Measurements from ENCODE around the gene FCHO1. TPM values are rescaled to one million over a fixed set of nuclear protein-coding genes. Genes with fewer than 3 reads are reported as not detected.

FCHO1 gene, protein sequence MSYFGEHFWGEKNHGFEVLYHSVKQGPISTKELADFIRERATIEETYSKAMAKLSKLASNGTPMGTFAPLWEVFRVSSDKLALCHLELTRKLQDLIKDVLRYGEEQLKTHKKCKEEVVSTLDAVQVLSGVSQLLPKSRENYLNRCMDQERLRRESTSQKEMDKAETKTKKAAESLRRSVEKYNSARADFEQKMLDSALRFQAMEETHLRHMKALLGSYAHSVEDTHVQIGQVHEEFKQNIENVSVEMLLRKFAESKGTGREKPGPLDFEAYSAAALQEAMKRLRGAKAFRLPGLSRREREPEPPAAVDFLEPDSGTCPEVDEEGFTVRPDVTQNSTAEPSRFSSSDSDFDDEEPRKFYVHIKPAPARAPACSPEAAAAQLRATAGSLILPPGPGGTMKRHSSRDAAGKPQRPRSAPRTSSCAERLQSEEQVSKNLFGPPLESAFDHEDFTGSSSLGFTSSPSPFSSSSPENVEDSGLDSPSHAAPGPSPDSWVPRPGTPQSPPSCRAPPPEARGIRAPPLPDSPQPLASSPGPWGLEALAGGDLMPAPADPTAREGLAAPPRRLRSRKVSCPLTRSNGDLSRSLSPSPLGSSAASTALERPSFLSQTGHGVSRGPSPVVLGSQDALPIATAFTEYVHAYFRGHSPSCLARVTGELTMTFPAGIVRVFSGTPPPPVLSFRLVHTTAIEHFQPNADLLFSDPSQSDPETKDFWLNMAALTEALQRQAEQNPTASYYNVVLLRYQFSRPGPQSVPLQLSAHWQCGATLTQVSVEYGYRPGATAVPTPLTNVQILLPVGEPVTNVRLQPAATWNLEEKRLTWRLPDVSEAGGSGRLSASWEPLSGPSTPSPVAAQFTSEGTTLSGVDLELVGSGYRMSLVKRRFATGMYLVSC
- total RNA-seq (ENCODE audit: low replicate concordance), result 15.5 and 29.8 TPM in 2 replicates

DNA sequence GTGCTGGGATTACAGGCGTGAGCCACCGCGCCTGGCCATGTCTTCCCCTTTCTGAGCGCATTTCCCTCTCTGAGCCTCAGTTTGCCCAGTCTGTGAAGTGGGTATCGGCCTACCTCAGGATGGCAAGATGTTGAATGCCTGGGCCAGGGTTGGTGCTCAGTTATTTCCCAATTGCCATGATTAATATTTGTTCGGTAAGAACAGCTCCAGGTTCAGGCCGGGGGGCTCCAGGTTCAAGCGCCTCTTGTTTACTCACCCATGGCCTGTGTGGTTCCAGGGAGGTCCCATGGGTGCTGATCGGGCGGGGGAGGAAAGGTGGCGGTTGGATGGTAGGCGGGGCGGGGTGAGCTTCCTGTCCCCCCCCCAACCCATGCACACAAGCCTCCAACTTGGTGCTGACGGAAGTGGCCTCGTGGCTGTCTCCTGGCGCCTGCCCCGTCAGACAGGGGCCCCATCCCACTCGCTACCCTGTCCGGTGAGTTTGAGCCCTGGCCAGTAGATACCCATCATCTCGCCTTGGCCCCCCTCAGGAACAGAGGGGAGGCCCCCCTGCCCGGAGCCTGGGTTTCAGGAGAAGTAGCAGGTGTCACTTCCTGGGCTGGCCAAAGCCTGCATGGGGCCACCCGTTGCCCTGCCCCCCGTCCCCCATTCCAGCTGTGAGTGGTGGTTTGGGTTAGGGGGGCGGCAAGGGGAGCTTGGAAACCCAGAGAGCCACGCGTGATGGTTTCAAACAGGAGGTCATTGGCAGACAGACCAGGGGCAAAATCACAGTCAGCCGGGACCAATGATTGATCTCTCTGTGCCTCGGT is at the start of gene FCHO1:
Gene FCHO1 (plus strand): TSS at position 375 of the 809 bp plus-strand sequence. CDS start 3,688 bp downstream, outside the sequence.
- no peaks in the 10 kb centered on the region for H3K36me3 Mint-ChIP-seq
- TF ChIP-seq EZH2 (IDR thresholded peaks at IDR 0.05), result no peak
- TF ChIP-seq EZH2phosphoT487 (IDR thresholded peaks at IDR 0.05), result no peak
- TF ChIP-seq, protein P1, sequence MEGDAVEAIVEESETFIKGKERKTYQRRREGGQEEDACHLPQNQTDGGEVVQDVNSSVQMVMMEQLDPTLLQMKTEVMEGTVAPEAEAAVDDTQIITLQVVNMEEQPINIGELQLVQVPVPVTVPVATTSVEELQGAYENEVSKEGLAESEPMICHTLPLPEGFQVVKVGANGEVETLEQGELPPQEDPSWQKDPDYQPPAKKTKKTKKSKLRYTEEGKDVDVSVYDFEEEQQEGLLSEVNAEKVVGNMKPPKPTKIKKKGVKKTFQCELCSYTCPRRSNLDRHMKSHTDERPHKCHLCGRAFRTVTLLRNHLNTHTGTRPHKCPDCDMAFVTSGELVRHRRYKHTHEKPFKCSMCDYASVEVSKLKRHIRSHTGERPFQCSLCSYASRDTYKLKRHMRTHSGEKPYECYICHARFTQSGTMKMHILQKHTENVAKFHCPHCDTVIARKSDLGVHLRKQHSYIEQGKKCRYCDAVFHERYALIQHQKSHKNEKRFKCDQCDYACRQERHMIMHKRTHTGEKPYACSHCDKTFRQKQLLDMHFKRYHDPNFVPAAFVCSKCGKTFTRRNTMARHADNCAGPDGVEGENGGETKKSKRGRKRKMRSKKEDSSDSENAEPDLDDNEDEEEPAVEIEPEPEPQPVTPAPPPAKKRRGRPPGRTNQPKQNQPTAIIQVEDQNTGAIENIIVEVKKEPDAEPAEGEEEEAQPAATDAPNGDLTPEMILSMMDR (IDR thresholded peaks at IDR 0.05), result no peak
- Histone ChIP-seq H3K4me2 (no peak within 1 kb of the TSS), H3K9ac (no peak within 1 kb of the TSS), H3K27me3 (no peaks in the 10 kb centered on the region), H3K79me2 (ENCODE audit: low read depth) (peaks cover 6% of the 10 kb centered on the region), H4K20me1 (ENCODE audit: low read depth) (no peaks in the 10 kb centered on the region), H2AFZ (replicated peaks) (no peak within 1 kb of the TSS), H3K4me3 (no peak within 1 kb of the TSS), H3K27ac (no peak within 1 kb of the TSS), H3K9me3 (ENCODE audit: low read depth) (no peaks in the 10 kb centered on the region), H3F3A (ENCODE audit: low read depth) (peaks cover 26% of the 10 kb centered on the region), H3K36me3 (no peaks in the 10 kb centered on the region), H3K4me1 (peaks cover 20% of the 10 kb centered on the region)
- DNase-seq (ENCODE audit: low spot score), result no peak
- no peak within 1 kb of the TSS for H3K4me3 Mint-ChIP-seq
- peak within 1 kb of the TSS; percentile 34 for H3K27ac Mint-ChIP-seq
- peaks cover 57% of the 10 kb centered on the region for H3K4me1 Mint-ChIP-seq
- H3K27me3 Mint-ChIP-seq (ENCODE audit: insufficient read depth, low read depth), result peaks cover 2% of the 10 kb centered on the region
- H3K9me3 Mint-ChIP-seq, result no peaks in the 10 kb centered on the region

GRCh38 chr19:17703824-17704463 is 47.3 kb upstream of the FCHO1 start:
- no peak overlapping the region for H3K4me3 Mint-ChIP-seq
- no peak overlapping the region for H3K27ac Mint-ChIP-seq
- peaks cover 15% of the 10 kb centered on the region for H3K27me3 Mint-ChIP-seq (ENCODE audit: insufficient read depth, low read depth)

More at GRCh38 chr19:17703824-17704463, 47.3 kb upstream of the FCHO1 start:
- no peaks in the 10 kb centered on the region for H3K36me3 Mint-ChIP-seq
- peak; percentile 77 for DNase-seq (ENCODE audit: low spot score)
- H3F3A ChIP-seq (ENCODE audit: low read depth), result peaks cover 4% of the 10 kb centered on the region
- TF ChIP-seq EZH2phosphoT487 (IDR thresholded peaks at IDR 0.05), result no peak
- no peak for TF ChIP-seq EZH2 (IDR thresholded peaks at IDR 0.05)
- TF ChIP-seq, protein P1 (IDR thresholded peaks at IDR 0.05), result peak; percentile 90
- no peaks in the 10 kb centered on the region for H3K9me3 ChIP-seq (ENCODE audit: low read depth)
- no peak overlapping the region for H3K4me2 ChIP-seq
- peaks cover 8% of the 10 kb centered on the region for H3K4me1 Mint-ChIP-seq
- H3K36me3 ChIP-seq, result no peaks in the 10 kb centered on the region
- H3K9me3 Mint-ChIP-seq, result no peaks in the 10 kb centered on the region
- no peak overlapping the region for H3K27ac ChIP-seq
- H3K4me1 ChIP-seq, result no peaks in the 10 kb centered on the region
- no peak overlapping the region for H3K9ac ChIP-seq
- H4K20me1 ChIP-seq (ENCODE audit: low read depth), result no peaks in the 10 kb centered on the region
- H3K27me3 ChIP-seq, result peaks cover 8% of the 10 kb centered on the region
- no peak overlapping the region for H2AFZ ChIP-seq (replicated peaks)
- no peaks in the 10 kb centered on the region for H3K79me2 ChIP-seq (ENCODE audit: low read depth)
- H3K4me3 ChIP-seq, result no peak overlapping the region

Data from neural progenitor cell (in vitro differentiated cells).